Thyroid gland (tissue), 4 donors: ENCODE data around the gene COL4A1.

Experiments
- CTCF ChIP-seq, 6 experiments: fragments of 200-600 bp in 3 of 6; fragments of 450-650 bp in 3 of 6; sonication (generic) in 3 of 6; IDR thresholded peaks; one replicate each; pipeline ENCODE4 v1.5.1; 2016 to 2019; ENCODE audit warnings: antibody characterized with exemption in 6 of 6, mild to moderate bottlenecking in 2 of 6, inconsistent platforms in 1 of 6, moderate library complexity in 1 of 6
- POLR2A ChIP-seq, 2 donors: fragments of 450-650 bp; IDR thresholded peaks; one replicate each; pipeline ENCODE4 v1.6.1; 2017; ENCODE audit warnings: antibody characterized with exemption in 2 of 2, mild to moderate bottlenecking in 2 of 2, moderate library complexity in 1 of 2

GRCh38 chr13:110330491-110331011, 23.6 kb upstream of the COL4A1 start:
- TF ChIP-seq CTCF (IDR thresholded peaks at IDR 0.05) (no peak), POLR2A (IDR thresholded peaks at IDR 0.05) (no peak)
